GM18526 (cell line): ENCODE data around the gene AGA.

Source experiments
- POLR2A ChIP-seq: IDR thresholded peaks from 3 replicates; pipeline ENCODE4 v1.6.1; 2011; ENCODE audit not compliant: insufficient read length; ENCODE audit errors: extremely low read depth

The AGA gene

GRCh38 chr4:177408023-177408422 lies 34.2 kb downstream of the AGA start:
- TF ChIP-seq POLR2A: no peak

- TF ChIP-seq POLR2A: no peak
Observed at GRCh38 chr4:177405508-177405907, 36.7 kb downstream of the AGA start.

GRCh38 chr4:177404986-177405385 lies 37.3 kb downstream of the AGA start:
- TF ChIP-seq POLR2A: no peak

- TF ChIP-seq POLR2A: no peak
Observed at GRCh38 chr4:177404342-177404741, 37.9 kb downstream of the AGA start.

GRCh38 chr4:177403746-177404145 lies 38.5 kb downstream of the AGA start:
- no peak for TF ChIP-seq POLR2A

GRCh38 chr4:177401658-177402273 lies 40.5 kb downstream of the AGA start:
- no peak for TF ChIP-seq POLR2A

- no peak for TF ChIP-seq POLR2A
Observed at GRCh38 chr4:177400030-177400429, 42.2 kb downstream of the AGA start.

GRCh38 chr4:177396352-177396751 lies 45.9 kb downstream of the AGA start:
- no peak for TF ChIP-seq POLR2A

- TF ChIP-seq POLR2A: no peak
Observed at GRCh38 chr4:177393236-177393635, 49.0 kb downstream of the AGA start.

GRCh38 chr4:177391953-177392352 lies 50.3 kb downstream of the AGA start:
- TF ChIP-seq POLR2A: no peak

GRCh38 chr4:177391287-177391686 lies 51.0 kb downstream of the AGA start:
- no peak for TF ChIP-seq POLR2A

- no peak for TF ChIP-seq POLR2A
Observed at GRCh38 chr4:177386278-177386815, 55.9 kb downstream of the AGA start.

- no peak for TF ChIP-seq POLR2A
Observed at GRCh38 chr4:177385576-177386277, 56.5 kb downstream of the AGA start.

GRCh38 chr4:177384856-177385397 lies 57.3 kb downstream of the AGA start:
- TF ChIP-seq POLR2A: no peak

GRCh38 chr4:177381762-177382310 lies 60.4 kb downstream of the AGA start:
- TF ChIP-seq POLR2A: no peak
